Left colon (tissue), 2 donors: ENCODE measurements around the gene RAB22A. TPM values are rescaled to one million over a fixed set of nuclear protein-coding genes. Genes with fewer than 3 reads are reported as not detected.

Experiments used
- ATAC-seq: fragments of 200-7000 bp; cut with Tn5 transposase; one replicate; pipeline ENCODE4 v1.9.1; 2020; ENCODE audit warnings: mild to moderate bottlenecking, moderate library complexity
- DNase-seq, 2 donors: peaks; one replicate each; pipeline ENCODE4 v3.0.0-alpha.2; 2020
- intact Hi-C, 2 donors: fragments of 100-400 bp; cut with DNase I in 1 of 2; cut with micrococcal nuclease in 1 of 2; formaldehyde crosslinking; loops; one replicate each; pipeline versions ENCODE4 v1.11.2 to v1.14.0; 2022; cut with DNase I, micrococcal nuclease
- long read RNA-seq: library from polyadenylated mRNA; unstranded; transcript quantifications from one replicate; pipeline ENCODE4 v2.0.0, GENCODE V29; 2021
- total RNA-seq, 2 donors: library from RNA; stranded (reverse); fragmentation: NEBNext Ultra II Directional; extraction: Animal tissue kit (Norgen Biotek cat#: 25700); gene quantifications; one replicate each; pipeline ENCODE4 v1.2.1, GENCODE V29; 2021
- donor health status: DM: no; HTN: no; CAD: no.
- donor health status: DM: yes; HTN: yes; CAD: no.

Gene RAB22A
- 10 to 100 TPM; 22.4 to 27.4 TPM for total RNA-seq
- long read RNA-seq, full-length matches to known transcripts: 80 of 98 reads
- long read RNA-seq, partial matches to known transcripts: 1 of 98 reads
- long read RNA-seq, other reads (novel, unspliced or antisense): 17 of 98 reads

- ATAC-seq (peak; percentile 86), DNase-seq (peak; percentile 68 to 86)
- intact Hi-C loops: no loop called here
These were observed at the start of gene RAB22A for GRCh38 chr20:58309591-58310290. Gene RAB22A, plus strand, starts transcription at chr20:58309715. Its CDS starts 262 bp downstream, at chr20:58309977.

GRCh38 chr20:58260006-58260405 is 49.5 kb upstream of the RAB22A start:
- intact Hi-C loops: no loop called here
- ATAC-seq (no peak), DNase-seq (no peak)

- DNase-seq (no peak), ATAC-seq (no peak)
- intact Hi-C loops: no loop called here
These were observed 47.9 kb upstream of the RAB22A start for GRCh38 chr20:58261660-58262059.

- intact Hi-C loops: no loop called here
- DNase-seq (no peak), ATAC-seq (peak; percentile 84)
These were observed 45.2 kb upstream of the RAB22A start for GRCh38 chr20:58264271-58264670.

GRCh38 chr20:58267389-58268215 is 41.9 kb upstream of the RAB22A start:
- no peak for DNase-seq
- ATAC-seq: peak; percentile 35
- intact Hi-C loops: no loop called here

- intact Hi-C loops: no loop called here
- DNase-seq (peak in 1 of 2 donors; percentile 42), ATAC-seq (peak; percentile 81)
These were observed 41.1 kb upstream of the RAB22A start for GRCh38 chr20:58268421-58268821.

GRCh38 chr20:58268936-58269619 is 40.4 kb upstream of the RAB22A start:
- DNase-seq (no peak), ATAC-seq (peak; percentile 12)
- intact Hi-C loops: no loop called here

- no peak for ATAC-seq
- intact Hi-C loops: no loop called here
- no peak for DNase-seq
These were observed 37.7 kb upstream of the RAB22A start for GRCh38 chr20:58271606-58272351.

GRCh38 chr20:58274384-58274783 is 35.1 kb upstream of the RAB22A start:
- no peak for ATAC-seq
- DNase-seq: no peak
- intact Hi-C loops: no loop called here

- no peak for ATAC-seq
These were observed 32.4 kb upstream of the RAB22A start for GRCh38 chr20:58277107-58277506.

GRCh38 chr20:58277578-58278472 is 31.7 kb upstream of the RAB22A start:
- intact Hi-C loops: no loop called here
- ATAC-seq: peak; percentile 62
- DNase-seq: no peak

More at GRCh38 chr20:58277107-58277506, 32.4 kb upstream of the RAB22A start:
- intact Hi-C loops: no loop called here
- no peak for DNase-seq

- DNase-seq (no peak), ATAC-seq (no peak)
- intact Hi-C loops: no loop called here
These were observed 22.8 kb upstream of the RAB22A start for GRCh38 chr20:58286729-58287128.

- ATAC-seq: no peak
- intact Hi-C loops: no loop called here
These were observed 21.9 kb upstream of the RAB22A start for GRCh38 chr20:58287638-58288037.

GRCh38 chr20:58289143-58289542 is 20.4 kb upstream of the RAB22A start:
- intact Hi-C loops: no loop called here
- DNase-seq (no peak), ATAC-seq (no peak)

More at GRCh38 chr20:58287638-58288037, 21.9 kb upstream of the RAB22A start:
- no peak for DNase-seq

- intact Hi-C loops: no loop called here
- DNase-seq (no peak), ATAC-seq (peak; percentile 37)
These were observed 16.1 kb upstream of the RAB22A start for GRCh38 chr20:58293453-58293852.

GRCh38 chr20:58294497-58295455 is 14.7 kb upstream of the RAB22A start:
- no peak for ATAC-seq
- intact Hi-C loops: no loop called here

More at GRCh38 chr20:58294497-58295455, 14.7 kb upstream of the RAB22A start:
- no peak for DNase-seq
